ENCODE data around the gene MYO18A. TPM values are rescaled to one million over a fixed set of nuclear protein-coding genes. Genes with fewer than 3 reads are reported as not detected.
A peak's percentile ranks its signal among the peaks of the same experiment; 100 is the strongest.

Gene MYO18A
- total and polyA plus RNA-seq, 2 donors from 2014 or later, result 25.6 to 60.7 TPM

- intact Hi-C loops (cut with DNase I), result no loop called here
- peak in 1 of 5 donors; percentile 89 for DNase-seq
- FAIRE-seq, result no peak
- Histone ChIP-seq H3K9me3 (ENCODE audit: control insufficient read depth in 2 of 3, insufficient read depth in 1 of 3, low read length in 3 of 3) (no peaks in the 10 kb centered on the region), H3K27ac (ENCODE audit: low read depth in 2 of 2, low read length in 2 of 2) (no peak overlapping the region), H3K36me3 (ENCODE audit: control insufficient read depth in 2 of 3, insufficient read depth in 3 of 3, low read length in 3 of 3) (peaks cover 0 to 10% (median 3%) of the 10 kb centered on the region in 3 donors), H3K4me1 (ENCODE audit: control insufficient read depth in 2 of 3, insufficient read depth in 2 of 3, low read depth in 1 of 3, low read length in 3 of 3) (peaks cover 0 to 52% (median 44%) of the 10 kb centered on the region in 3 donors), H3K4me3 (ENCODE audit: low read length in 3 of 3) (no peak overlapping the region), H3K9ac (ENCODE audit: low read length in 3 of 3) (peak overlapping the region in 1 of 3 donors; percentile 34), H3K27me3 (ENCODE audit: control insufficient read depth, insufficient read depth, low read length) (no peaks in the 10 kb centered on the region)
- no peak for TF ChIP-seq CTCF (IDR thresholded peaks at IDR 0.05; ENCODE audit: borderline replicate concordance, extremely low read depth, insufficient read depth)
Measured at GRCh38 chr17:29162909-29163341, 17.3 kb downstream of the MYO18A start.

GRCh38 chr17:29162082-29162908 is 17.9 kb downstream of the MYO18A start:
- FAIRE-seq (no peak), DNase-seq (peak in 1 of 5 donors; percentile 37)
- Histone ChIP-seq H3K27ac (ENCODE audit: low read depth in 2 of 2, low read length in 2 of 2) (no peak overlapping the region), H3K9ac (ENCODE audit: low read length in 3 of 3) (peak overlapping the region in 1 of 3 donors; percentile 34), H3K9me3 (ENCODE audit: control insufficient read depth in 2 of 3, insufficient read depth in 1 of 3, low read length in 3 of 3) (no peaks in the 10 kb centered on the region), H3K27me3 (ENCODE audit: control insufficient read depth, insufficient read depth, low read length) (no peaks in the 10 kb centered on the region), H3K4me1 (ENCODE audit: control insufficient read depth in 2 of 3, insufficient read depth in 2 of 3, low read depth in 1 of 3, low read length in 3 of 3) (peaks cover 0 to 55% (median 43%) of the 10 kb centered on the region in 3 donors), H3K4me3 (ENCODE audit: low read length in 3 of 3) (no peak overlapping the region), H3K36me3 (ENCODE audit: control insufficient read depth in 2 of 3, insufficient read depth in 3 of 3, low read length in 3 of 3) (peaks cover 0 to 10% (median 3%) of the 10 kb centered on the region in 3 donors)
- intact Hi-C loops (cut with DNase I), result no loop called here
- TF ChIP-seq CTCF (IDR thresholded peaks at IDR 0.05; ENCODE audit: borderline replicate concordance, extremely low read depth, insufficient read depth), result no peak

DNA sequence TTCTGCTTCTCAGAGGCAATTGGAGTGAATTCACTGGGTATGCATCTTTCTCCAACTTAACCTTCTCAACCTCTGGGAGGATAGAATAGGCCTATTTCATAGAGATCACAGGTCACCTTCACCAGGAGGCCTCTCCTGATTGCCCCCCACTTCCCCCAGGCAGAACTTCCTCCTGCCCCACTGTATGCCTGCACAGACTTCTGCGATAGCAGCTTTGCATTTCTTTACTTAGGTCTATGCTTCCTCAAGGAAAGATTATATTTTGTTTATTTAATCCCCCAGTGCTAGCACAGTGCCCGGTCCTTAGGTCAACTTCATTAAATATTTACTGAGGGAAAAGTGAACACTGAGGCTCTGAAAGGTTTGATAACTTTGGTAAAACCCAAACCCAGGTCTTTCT is 19.9 kb downstream of the MYO18A start:
- FAIRE-seq (no peak), DNase-seq (no peak)
- no peak overlapping the region for H3K27ac ChIP-seq (ENCODE audit: low read depth in 2 of 2, low read length in 2 of 2)

More for the DNA sequence above, 19.9 kb downstream of the MYO18A start:
- intact Hi-C loops (cut with DNase I), result no loop called here
- Histone ChIP-seq H3K4me1 (ENCODE audit: control insufficient read depth in 2 of 3, insufficient read depth in 2 of 3, low read depth in 1 of 3, low read length in 3 of 3) (peaks cover 6 to 75% (median 63%) of the 10 kb centered on the region in 3 donors), H3K4me3 (ENCODE audit: low read length in 3 of 3) (no peak overlapping the region), H3K36me3 (ENCODE audit: control insufficient read depth in 2 of 3, insufficient read depth in 3 of 3, low read length in 3 of 3) (peaks cover 0 to 6% (median 1%) of the 10 kb centered on the region in 3 donors), H3K9me3 (ENCODE audit: control insufficient read depth in 2 of 3, insufficient read depth in 1 of 3, low read length in 3 of 3) (no peaks in the 10 kb centered on the region), H3K27me3 (ENCODE audit: control insufficient read depth, insufficient read depth, low read length) (no peaks in the 10 kb centered on the region), H3K9ac (ENCODE audit: low read length in 3 of 3) (no peak overlapping the region)
- TF ChIP-seq CTCF (IDR thresholded peaks at IDR 0.05; ENCODE audit: borderline replicate concordance, extremely low read depth, insufficient read depth), result no peak

All from kidney (tissue), 14 donors.